NCI-H1930 (cell line): ENCODE results near the gene TBXAS1.

Source experiments
- DNase-seq, 2 experiments: peaks; one replicate each; lab custom pipeline; 2025; lab: John Stamatoyannopoulos, UW

TBXAS1 gene

GRCh38 chr7:139854803-139855497 lies 25.9 kb downstream of the TBXAS1 start:
- DNase-seq, result no peak

GRCh38 chr7:139855498-139856270 lies 26.6 kb downstream of the TBXAS1 start:
- no peak for DNase-seq

DNA sequence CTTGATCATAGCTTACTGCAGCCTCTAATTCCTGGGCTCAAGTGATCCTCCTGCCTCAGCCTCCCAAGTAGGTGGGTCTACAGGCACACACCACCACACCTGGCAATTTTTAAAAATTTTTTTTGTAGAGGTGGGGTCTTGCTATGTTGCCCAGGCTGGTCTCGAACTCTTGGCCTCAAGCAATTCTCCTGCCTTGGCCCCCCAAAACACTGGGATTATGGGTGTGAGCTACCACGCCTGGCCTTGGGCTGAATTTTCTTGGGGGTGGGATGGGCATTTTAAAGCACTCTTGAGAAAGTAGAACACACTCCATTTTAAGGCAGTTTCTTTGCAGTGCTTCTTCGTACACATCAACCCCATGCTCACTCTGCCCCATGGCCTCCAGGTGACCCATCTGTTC lies 28.7 kb downstream of the TBXAS1 start:
- no peak for DNase-seq

GRCh38 chr7:139860090-139860775 lies 31.2 kb downstream of the TBXAS1 start:
- no peak for DNase-seq

DNA sequence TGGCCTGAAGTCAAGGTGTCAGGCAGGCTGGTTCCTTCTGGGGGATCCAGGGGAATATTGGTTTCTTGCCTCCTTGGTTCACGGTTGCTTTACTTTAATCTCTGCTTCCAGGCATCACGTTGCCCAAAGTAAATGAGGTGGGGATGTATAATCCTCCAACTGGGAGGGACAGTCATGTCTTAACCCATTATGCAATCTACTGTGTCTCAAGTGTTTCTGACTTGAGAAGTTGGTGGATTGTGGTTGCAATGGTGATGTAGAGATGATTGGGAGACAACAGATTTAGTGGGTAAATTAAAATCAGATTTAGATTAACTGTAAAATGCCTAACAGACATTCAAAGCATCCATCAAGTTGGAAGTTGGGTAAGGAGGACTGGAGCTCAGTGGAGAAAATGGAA lies 32.7 kb downstream of the TBXAS1 start:
- no peak for DNase-seq

- no peak for DNase-seq
Measured at GRCh38 chr7:139866047-139866837, 37.2 kb downstream of the TBXAS1 start.

DNA sequence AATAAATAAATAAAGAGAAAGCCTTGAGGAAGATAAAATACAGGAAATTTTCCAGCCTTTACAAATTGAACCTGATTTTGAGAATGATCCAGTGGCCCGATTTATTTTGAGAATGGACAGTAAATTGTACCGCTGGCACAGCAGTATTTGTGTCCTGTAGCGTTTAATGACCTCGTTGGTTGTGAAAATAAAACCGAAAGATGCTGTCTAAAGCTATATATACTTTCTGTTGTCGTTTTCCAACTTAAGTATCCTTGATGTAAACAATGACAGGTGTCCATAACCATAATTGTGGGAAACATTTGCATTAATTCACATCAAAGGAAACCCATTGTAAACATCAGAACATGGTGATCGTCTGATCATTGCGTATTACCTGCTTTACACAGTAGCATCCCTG lies 38.8 kb downstream of the TBXAS1 start:
- DNase-seq, result no peak

GRCh38 chr7:139869886-139870285 lies 40.8 kb downstream of the TBXAS1 start:
- DNase-seq, result no peak

DNA sequence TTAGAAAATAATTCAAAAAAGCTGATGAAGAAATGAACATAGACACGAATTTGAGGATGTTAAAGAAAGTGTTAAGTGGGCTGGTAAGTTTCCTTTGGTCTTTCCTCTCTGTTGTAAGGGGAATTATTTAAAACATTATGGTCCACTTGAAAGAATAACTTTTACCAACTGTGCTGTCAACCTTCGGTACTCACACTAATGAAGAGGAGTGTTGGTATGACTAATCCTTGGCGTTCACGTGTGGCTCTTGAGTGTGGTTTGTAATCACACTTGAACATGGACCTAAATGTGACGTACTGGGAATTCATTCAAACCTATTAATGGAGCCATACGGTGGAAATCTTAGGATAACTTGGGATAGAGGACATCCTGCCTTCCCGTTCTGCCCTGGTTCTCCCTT lies 41.3 kb downstream of the TBXAS1 start:
- no peak for DNase-seq

- DNase-seq, result no peak
Measured at GRCh38 chr7:139871331-139871730, 42.3 kb downstream of the TBXAS1 start.

- no peak for DNase-seq
Measured at GRCh38 chr7:139871820-139872219, 42.8 kb downstream of the TBXAS1 start.

DNA sequence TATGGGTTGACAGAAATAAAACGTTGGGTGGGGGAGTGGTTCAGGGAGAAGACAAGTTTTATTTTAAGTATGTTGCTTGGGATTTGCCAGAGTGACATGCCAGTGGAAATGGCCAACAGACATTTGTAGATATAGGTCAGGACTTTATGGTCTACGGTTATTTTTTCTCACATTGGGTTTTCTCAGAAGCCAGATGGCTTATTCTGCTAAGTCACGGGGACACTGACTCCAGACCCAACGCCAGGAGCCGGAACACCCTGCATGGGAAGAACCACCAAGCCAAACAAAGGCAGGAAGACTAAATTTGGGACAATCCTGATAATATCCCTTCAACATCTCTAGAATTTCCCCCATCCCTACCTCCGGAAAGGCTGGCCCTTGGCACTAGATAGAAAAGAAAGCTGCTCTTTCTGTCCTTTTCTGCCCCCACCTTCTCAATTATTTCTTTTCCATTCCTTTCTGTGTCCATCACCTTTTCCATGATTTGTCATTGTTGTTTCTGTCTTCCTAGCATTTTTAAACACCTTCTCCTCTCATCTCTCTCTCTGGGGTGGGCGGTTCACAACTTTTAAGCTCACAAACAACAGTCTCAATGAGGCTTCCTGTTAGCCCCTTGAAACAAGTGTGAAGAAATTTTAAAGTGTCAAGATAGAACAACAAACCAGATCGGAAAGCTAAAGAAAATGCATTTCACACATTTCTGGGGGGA lies 44.7 kb downstream of the TBXAS1 start:
- DNase-seq, result no peak

DNA sequence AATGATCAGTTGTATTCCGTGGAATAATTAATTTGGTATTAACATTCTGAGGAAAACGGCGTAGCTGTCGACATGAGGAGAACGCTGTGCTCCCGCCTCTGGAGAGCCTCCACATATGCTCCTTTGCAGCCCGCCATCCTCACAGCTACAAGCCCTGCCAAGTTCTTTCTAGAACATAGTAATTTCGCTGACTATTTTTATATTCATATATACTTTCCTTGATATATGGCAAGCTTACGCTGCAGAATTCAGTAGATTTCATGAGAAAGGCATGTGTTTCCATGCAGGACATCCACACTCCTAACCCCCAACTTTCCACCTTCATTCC lies 45.2 kb downstream of the TBXAS1 start:
- no peak for DNase-seq

- DNase-seq, result no peak
Measured at GRCh38 chr7:139875821-139876241, 46.8 kb downstream of the TBXAS1 start.

DNA sequence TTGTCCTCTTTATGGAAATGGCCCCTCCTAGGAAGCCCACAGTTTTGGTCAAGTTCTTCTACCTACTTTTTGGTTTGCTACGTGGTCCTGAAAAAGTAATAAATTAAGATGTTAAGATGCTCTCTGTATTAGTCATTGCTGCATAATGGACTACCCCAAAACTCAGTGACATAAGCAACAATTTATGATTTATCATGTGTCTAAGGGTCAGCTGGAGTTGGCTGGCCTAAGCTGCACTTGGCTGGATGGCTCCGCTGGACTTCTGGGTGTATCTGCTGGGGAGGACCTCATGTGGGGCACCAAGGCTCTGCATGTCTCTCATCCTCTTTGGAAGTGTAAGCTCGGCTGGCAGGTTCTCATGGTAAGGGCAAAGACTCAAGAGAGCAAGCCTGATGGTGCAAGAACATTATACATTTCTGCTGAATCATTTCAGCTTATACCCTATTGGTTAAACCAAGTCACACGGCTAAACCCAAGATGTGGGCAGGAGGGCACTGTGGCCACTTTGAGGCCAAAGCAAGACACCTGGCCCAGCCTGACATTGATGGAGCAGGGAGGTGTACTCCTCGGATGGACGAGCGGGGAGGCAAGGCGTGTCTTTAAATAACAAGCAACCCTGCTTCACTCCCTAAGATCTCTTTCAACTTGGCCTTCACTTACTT lies 47.7 kb downstream of the TBXAS1 start:
- DNase-seq, result no peak

DNA sequence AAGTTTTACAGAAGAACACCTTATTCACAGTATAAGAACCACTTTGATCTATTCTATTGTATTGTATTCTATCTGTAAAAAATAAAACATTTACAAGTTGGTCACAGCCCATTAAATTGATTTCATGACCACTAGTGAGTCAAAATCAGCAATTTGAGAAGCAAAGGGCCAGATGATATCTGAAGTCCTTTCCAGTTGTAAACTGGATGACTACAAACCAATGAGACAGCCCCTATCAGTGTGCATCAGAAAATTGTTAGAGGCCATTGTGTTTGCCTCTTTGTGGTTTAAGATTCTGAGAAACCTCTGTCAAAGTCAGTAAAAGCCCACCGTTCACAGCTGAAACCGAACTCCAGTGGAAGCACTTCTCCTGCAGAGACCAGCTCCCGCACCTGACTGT lies 54.8 kb downstream of the TBXAS1 start:
- no peak for DNase-seq

GRCh38 chr7:139884441-139884840 lies 55.4 kb downstream of the TBXAS1 start:
- no peak for DNase-seq

DNA sequence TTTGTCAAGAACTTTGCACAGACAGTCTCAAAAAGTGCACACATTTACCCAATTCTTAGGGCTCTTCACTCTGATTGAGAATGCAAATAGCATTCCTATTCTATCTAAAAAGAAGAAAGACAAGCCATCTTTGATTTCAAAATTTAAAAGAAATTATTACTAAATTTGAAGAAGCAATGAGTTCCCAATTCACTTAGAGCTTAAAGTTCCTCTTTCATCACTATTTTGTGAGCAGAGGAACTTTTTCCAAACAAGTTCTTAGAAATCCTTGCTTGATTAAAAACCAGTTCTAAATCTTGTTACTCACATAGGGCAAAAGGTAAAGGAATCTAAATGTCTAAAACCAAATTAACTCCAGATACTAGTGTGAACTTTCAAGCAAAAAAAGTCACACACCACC lies 56.4 kb downstream of the TBXAS1 start:
- DNase-seq, result no peak

- no peak for DNase-seq
Measured at GRCh38 chr7:139886206-139886605, 57.1 kb downstream of the TBXAS1 start.

DNA sequence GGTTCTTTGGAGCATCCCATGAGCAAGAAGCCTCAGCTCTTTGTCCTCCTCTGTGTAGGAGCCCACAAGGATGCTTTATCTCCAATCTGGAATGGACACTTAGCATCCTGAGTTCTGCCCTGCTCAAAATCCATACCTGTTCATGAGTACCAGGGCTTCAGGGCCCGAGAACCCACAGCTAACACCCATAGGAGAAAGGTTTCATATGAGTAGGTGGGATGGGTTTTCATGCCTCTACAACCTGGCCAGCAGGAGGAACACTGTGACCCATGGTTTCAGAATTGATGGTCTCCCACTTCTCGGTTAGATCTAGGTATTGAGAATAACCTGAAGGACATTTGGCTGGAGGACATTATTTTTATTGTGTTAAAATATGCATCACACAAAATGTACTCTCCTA lies 57.8 kb downstream of the TBXAS1 start:
- no peak for DNase-seq

DNA sequence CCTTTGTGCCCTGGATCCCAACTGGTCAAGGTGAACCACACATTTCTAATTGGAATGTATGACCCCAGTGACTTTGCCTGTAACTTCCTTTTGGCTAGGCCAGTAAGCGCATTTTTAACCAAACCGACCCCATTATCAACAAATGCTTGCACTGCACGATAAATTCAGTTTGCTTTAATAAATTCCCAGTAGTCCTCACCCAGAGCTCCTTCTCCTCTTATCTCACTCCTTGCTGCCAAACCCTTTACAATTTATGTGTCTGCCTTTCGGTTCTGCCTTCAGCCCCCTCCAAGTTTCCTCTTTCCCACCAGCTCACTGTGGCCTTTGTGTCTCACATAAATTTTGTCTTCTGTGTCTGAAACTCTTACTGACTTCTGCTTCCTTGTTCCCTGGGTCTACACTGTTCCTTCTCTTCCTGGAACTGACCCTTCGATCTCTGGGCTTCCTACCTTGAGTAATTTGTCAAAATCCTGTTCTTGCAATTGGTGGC lies 59.0 kb downstream of the TBXAS1 start:
- no peak for DNase-seq
